ENCODE data around the gene DNAJB6. TPM values are rescaled to one million over a fixed set of nuclear protein-coding genes. Genes with fewer than 3 reads are reported as not detected.

Gene DNAJB6
- total RNA-seq, 3 donors from 2014 or later: 71.2 to 165 (median 75.0) TPM

- Histone ChIP-seq H3K9me3 (no peaks in the 10 kb centered on the region), H3K4me1 (ENCODE audit: low read depth) (no peaks in the 10 kb centered on the region), H3K36me3 (ENCODE audit: low read depth) (no peaks in the 10 kb centered on the region), H3K4me3 (no peak overlapping the region)
- intact Hi-C loops (cut with DNase I, micrococcal nuclease): no loop called here
- DNase-seq: no peak
- no peak for TF ChIP-seq CTCF (IDR thresholded peaks at IDR 0.05)
- ATAC-seq: no peak
Measured at GRCh38 chr7:157437519-157438061, 100.8 kb downstream of the DNAJB6 start.

- H3K4me1 ChIP-seq (ENCODE audit: low read depth): no peaks in the 10 kb centered on the region
- H3K9me3 ChIP-seq: no peaks in the 10 kb centered on the region
- no peak overlapping the region for H3K4me3 ChIP-seq
- ATAC-seq (no peak), DNase-seq (no peak)
- intact Hi-C loops (cut with DNase I, micrococcal nuclease): no loop called here
- TF ChIP-seq CTCF (IDR thresholded peaks at IDR 0.05): no peak
- H3K36me3 ChIP-seq (ENCODE audit: low read depth): no peaks in the 10 kb centered on the region
Measured at GRCh38 chr7:157438121-157439025, 101.6 kb downstream of the DNAJB6 start.

GRCh38 chr7:157439149-157439548, 102.3 kb downstream of the DNAJB6 start:
- TF ChIP-seq CTCF (IDR thresholded peaks at IDR 0.05): no peak
- ATAC-seq (no peak), DNase-seq (no peak)
- no peaks in the 10 kb centered on the region for H3K4me1 ChIP-seq (ENCODE audit: low read depth)
- intact Hi-C loops (cut with DNase I, micrococcal nuclease): no loop called here
- H3K36me3 ChIP-seq (ENCODE audit: low read depth): no peaks in the 10 kb centered on the region
- H3K4me3 ChIP-seq: no peak overlapping the region
- no peaks in the 10 kb centered on the region for H3K9me3 ChIP-seq

GRCh38 chr7:157439761-157440160, 103.0 kb downstream of the DNAJB6 start:
- Histone ChIP-seq H3K4me3 (no peak overlapping the region), H3K9me3 (no peaks in the 10 kb centered on the region), H3K4me1 (ENCODE audit: low read depth) (no peaks in the 10 kb centered on the region), H3K36me3 (ENCODE audit: low read depth) (no peaks in the 10 kb centered on the region)
- no peak for TF ChIP-seq CTCF (IDR thresholded peaks at IDR 0.05)
- intact Hi-C loops (cut with DNase I, micrococcal nuclease): no loop called here
- ATAC-seq (no peak), DNase-seq (no peak)

- H3K36me3 ChIP-seq (ENCODE audit: low read depth): no peaks in the 10 kb centered on the region
- intact Hi-C loops (cut with DNase I, micrococcal nuclease): no loop called here
- DNase-seq: no peak
- no peaks in the 10 kb centered on the region for H3K4me1 ChIP-seq (ENCODE audit: low read depth)
- no peaks in the 10 kb centered on the region for H3K9me3 ChIP-seq
- no peak for ATAC-seq
- H3K4me3 ChIP-seq: no peak overlapping the region
- no peak for TF ChIP-seq CTCF (IDR thresholded peaks at IDR 0.05)
Measured at GRCh38 chr7:157440346-157441022, 103.7 kb downstream of the DNAJB6 start.
